ENCODE measurements around the gene TBX5.

TBX5 gene

GRCh38 chr12:114430306-114430705 is 24.4 kb upstream of the TBX5 start:
- DNase-seq (ENCODE audit: low spot score): no peak

- no peak for DNase-seq (ENCODE audit: low spot score)
Measured at GRCh38 chr12:114425031-114425626, 19.2 kb upstream of the TBX5 start.

GRCh38 chr12:114420944-114421335 is 15.0 kb upstream of the TBX5 start:
- no peak for DNase-seq (ENCODE audit: low spot score)

- DNase-seq (ENCODE audit: low spot score): no peak
Measured at GRCh38 chr12:114420182-114420943, 14.4 kb upstream of the TBX5 start.

GRCh38 chr12:114416028-114416427 is 10.1 kb upstream of the TBX5 start:
- no peak for DNase-seq (ENCODE audit: low spot score)

GRCh38 chr12:114415525-114415868 is 9.6 kb upstream of the TBX5 start:
- no peak for DNase-seq (ENCODE audit: low spot score)

GRCh38 chr12:114414866-114415524 is 9.1 kb upstream of the TBX5 start:
- no peak for DNase-seq (ENCODE audit: low spot score)

GRCh38 chr12:114414031-114414865 is 8.3 kb upstream of the TBX5 start:
- no peak for DNase-seq (ENCODE audit: low spot score)

GRCh38 chr12:114412825-114413749 is 7.1 kb upstream of the TBX5 start:
- no peak for DNase-seq (ENCODE audit: low spot score)

- no peak for DNase-seq (ENCODE audit: low spot score)
Measured at GRCh38 chr12:114412307-114412706, 6.4 kb upstream of the TBX5 start.

- no peak for DNase-seq (ENCODE audit: low spot score)
Measured at GRCh38 chr12:114411071-114411837, 5.3 kb upstream of the TBX5 start.

- DNase-seq (ENCODE audit: low spot score): no peak
Measured at GRCh38 chr12:114409852-114410600, 4.1 kb upstream of the TBX5 start.

- DNase-seq (ENCODE audit: low spot score): no peak
Measured at GRCh38 chr12:114408886-114409851, 3.2 kb upstream of the TBX5 start.

GRCh38 chr12:114408471-114408885 is 2.5 kb upstream of the TBX5 start:
- DNase-seq (ENCODE audit: low spot score): no peak

GRCh38 chr12:114407842-114408411 is 2.0 kb upstream of the TBX5 start:
- no peak for DNase-seq (ENCODE audit: low spot score)

- no peak for DNase-seq (ENCODE audit: low spot score)
Measured at GRCh38 chr12:114406984-114407841, 1.3 kb upstream of the TBX5 start.

GRCh38 chr12:114406316-114406983 is 506 bp upstream of the TBX5 start:
- DNase-seq (ENCODE audit: low spot score): no peak

Data from Ammon's horn (tissue), 1 donor.